GM19468 (cell line): Measurements from ENCODE around the gene TAL2.
"Not testable (repeated sequence)": the region's sequence is repeated elsewhere in the genome, so short reads cannot be mapped to it uniquely, and the experiment has no call there.

ENCODE experiments used
- ATAC-seq: cut with Tn5 transposase; IDR thresholded peaks from one replicate; pipeline ENCODE4 v1.9.1; 2021; ENCODE audit warnings: mild to moderate bottlenecking, moderate library complexity, moderate number of reproducible peaks; ENCODE audit not compliant: unreplicated experiment; ENCODE audit errors: extremely low read depth

TAL2 gene

DNA sequence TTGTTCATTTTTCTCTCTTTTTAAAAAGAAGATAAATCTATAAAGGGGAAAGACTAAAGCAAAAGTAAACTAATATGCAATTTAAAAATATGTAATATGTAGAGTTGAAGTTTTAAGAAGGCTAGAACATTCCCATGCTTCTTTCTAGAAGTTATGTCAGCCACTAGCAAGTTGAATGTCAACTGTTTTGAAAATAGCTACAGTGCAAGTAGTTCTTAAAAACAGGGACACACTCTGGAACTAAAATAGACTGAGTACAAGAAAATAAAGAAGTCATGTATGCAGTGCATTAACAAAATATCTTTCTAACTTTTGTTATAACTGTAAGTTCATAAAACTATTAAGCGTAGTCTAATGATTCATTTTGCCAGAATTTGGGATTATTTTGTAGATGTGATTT is 40.0 kb downstream of the TAL2 start:
- ATAC-seq: no peak

DNA sequence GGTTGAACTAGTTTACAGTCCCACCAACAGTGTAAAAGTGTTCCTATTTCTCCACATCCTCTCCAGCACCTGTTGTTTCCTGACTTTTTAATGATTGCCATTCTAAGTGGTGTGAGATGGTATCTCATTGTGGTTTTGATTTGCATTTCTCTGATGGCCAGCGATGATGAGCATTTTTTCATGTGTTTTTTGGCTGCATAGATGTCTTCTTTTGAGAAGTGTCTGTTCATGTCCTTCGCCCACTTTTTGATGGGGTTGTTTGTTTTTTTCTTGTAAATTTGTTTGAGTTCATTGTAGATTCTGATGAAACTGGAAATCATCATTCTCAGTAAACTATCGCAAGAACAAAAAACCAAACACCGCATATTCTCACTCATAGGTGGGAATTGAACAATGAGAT is 41.4 kb downstream of the TAL2 start:
- not testable (repeated sequence) for ATAC-seq

- no peak for ATAC-seq
These were observed 43.9 kb downstream of the TAL2 start for GRCh38 chr9:105706156-105706555.

- ATAC-seq: peak; percentile 49
These were observed 46.1 kb downstream of the TAL2 start for GRCh38 chr9:105708405-105708804.

- no peak for ATAC-seq
These were observed 48.4 kb downstream of the TAL2 start for GRCh38 chr9:105710638-105711037.

DNA sequence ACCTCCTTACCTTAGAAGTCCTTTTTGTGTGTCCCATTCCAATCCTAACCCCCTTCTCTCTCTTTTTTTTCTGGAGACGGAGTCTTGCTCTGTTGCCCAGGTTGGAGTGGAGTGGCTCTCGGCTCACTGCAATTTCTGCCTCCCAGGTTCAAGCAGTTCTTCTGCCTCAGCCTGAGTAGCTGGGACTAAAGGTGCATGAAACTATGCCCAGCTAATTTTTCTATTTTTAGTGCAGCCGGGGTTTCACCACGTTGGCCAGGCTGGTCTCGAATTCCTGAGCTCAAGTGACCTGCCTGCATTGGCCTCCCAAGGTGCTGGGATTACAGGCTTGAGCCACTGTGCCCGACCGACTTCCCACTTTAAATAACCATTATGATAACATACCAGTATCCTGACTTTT is 49.6 kb downstream of the TAL2 start:
- no peak for ATAC-seq

GRCh38 chr9:105712297-105712696 is 50.0 kb downstream of the TAL2 start:
- no peak for ATAC-seq
